ENCODE results near the gene SPOPL.

DNA sequence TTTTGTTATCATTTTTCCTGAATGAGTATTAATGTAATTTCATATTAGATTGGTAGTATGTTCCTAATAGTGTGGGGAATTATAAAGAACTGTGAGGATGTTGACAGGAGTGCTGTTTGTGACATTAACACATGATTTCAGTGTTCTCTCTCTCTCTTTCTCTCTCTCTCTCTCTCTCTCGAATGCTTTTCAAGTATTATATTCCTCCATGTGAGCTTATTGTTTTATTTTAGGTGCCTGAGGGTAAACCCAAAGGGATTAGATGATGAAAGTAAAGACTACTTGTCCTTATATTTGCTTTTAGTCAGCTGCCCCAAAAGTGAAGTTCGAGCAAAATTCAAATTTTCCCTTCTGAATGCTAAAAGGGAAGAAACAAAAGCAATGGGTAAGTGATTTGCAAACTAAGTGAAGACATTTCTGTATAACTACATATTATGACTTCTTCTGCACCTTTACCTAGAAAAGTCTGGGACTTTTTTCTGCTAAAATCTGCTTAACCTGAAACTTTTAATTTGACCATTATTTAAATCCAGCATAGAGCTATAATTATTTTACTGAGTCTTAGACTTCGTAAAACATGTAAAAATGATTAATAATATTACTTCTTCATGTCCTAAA is 49.2 kb downstream of the SPOPL start:
- TF ChIP-seq CTCF (conservative IDR thresholded peaks at IDR 0.05 in 1 of 2, IDR thresholded peaks at IDR 0.05 in 1 of 2; ENCODE audit: extremely low read depth in 1 of 2, insufficient read depth in 1 of 2, low read depth in 1 of 2, low read length in 2 of 2) (no peak), EZH2 (IDR thresholded peaks at IDR 0.05; ENCODE audit: borderline replicate concordance, low read length) (no peak)

All from mammary epithelial cell (primary cell).